ENCODE results near the gene RASGRF1.

- no peak for TF ChIP-seq CTCF (IDR thresholded peaks at IDR 0.05)
- TF ChIP-seq POLR2A (IDR thresholded peaks at IDR 0.05), result no peak
Observed at GRCh38 chr15:78930577-78931388, 159.8 kb downstream of the RASGRF1 start.
